Upper lobe of left lung (tissue), 4 donors: ENCODE results near the gene HERC4.

Experiments used
- EP300 ChIP-seq, 4 donors: sonication (generic); formaldehyde crosslinking; IDR thresholded peaks; one replicate each; pipeline ENCODE4 v1.5.1; 2017; ENCODE audit warnings: antibody characterized with exemption in 4 of 4, control low read depth in 2 of 4
- POLR2A ChIP-seq, 4 donors: fragments of 450-650 bp; IDR thresholded peaks; one replicate each; pipeline ENCODE4 v1.5.1; 2016 to 2017; ENCODE audit warnings: antibody characterized with exemption in 4 of 4, mild to moderate bottlenecking in 2 of 4
- TF ChIP-seq, protein P1 (sequence below), 6 experiments: fragments of 450-650 bp in 4 of 6; fragments of 200-600 bp in 2 of 6; sonication (generic) in 2 of 6; IDR thresholded peaks; one replicate each; pipeline ENCODE4 v1.5.1; 2016 to 2019; ENCODE audit warnings: antibody characterized with exemption in 6 of 6

DNA sequence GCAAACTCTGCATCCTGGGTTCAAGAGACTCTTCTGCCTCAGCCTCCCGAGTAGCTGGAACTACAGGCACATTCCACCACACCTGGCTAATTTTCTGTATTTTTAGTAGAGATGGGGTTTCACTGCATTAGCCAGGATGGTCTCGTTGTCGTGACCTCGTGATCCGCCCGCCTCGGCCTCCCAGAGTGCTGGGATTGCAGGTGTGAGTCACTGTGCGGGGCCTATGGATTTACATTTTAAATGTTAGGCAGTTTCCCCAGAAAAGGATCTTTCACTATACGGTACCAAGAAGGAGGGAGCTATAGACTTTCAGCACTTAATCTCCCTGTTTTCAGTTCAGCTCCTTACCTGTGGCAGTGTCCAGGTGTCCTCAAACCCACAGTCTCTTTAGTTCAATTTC is 139.9 kb downstream of the HERC4 start:
- no peak for TF ChIP-seq EP300 (IDR thresholded peaks at IDR 0.05)
- no peak for TF ChIP-seq POLR2A (IDR thresholded peaks at IDR 0.05)
- TF ChIP-seq, protein P1, sequence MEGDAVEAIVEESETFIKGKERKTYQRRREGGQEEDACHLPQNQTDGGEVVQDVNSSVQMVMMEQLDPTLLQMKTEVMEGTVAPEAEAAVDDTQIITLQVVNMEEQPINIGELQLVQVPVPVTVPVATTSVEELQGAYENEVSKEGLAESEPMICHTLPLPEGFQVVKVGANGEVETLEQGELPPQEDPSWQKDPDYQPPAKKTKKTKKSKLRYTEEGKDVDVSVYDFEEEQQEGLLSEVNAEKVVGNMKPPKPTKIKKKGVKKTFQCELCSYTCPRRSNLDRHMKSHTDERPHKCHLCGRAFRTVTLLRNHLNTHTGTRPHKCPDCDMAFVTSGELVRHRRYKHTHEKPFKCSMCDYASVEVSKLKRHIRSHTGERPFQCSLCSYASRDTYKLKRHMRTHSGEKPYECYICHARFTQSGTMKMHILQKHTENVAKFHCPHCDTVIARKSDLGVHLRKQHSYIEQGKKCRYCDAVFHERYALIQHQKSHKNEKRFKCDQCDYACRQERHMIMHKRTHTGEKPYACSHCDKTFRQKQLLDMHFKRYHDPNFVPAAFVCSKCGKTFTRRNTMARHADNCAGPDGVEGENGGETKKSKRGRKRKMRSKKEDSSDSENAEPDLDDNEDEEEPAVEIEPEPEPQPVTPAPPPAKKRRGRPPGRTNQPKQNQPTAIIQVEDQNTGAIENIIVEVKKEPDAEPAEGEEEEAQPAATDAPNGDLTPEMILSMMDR (IDR thresholded peaks at IDR 0.05): no peak
